ENCODE results near the gene GRAMD2B. TPM values are rescaled to one million over a fixed set of nuclear protein-coding genes. Genes with fewer than 3 reads are reported as not detected.

The GRAMD2B gene
- total RNA-seq, 1 donor from 2014 or later = 7.1 TPM

GRCh38 chr5:126487596-126487995 is 64.4 kb downstream of the GRAMD2B start:
- Mint-ChIP-seq H3K36me3 (ENCODE audit: low read depth) (peaks cover 15% of the 10 kb centered on the region), H3K27me3 (ENCODE audit: low read depth) (no peaks in the 10 kb centered on the region), H3K4me1 (peaks cover 47% of the 10 kb centered on the region), H3K27ac (ENCODE audit: unreplicated experiment) (no peak overlapping the region), H3K9me3 (no peaks in the 10 kb centered on the region), H3K4me3 (no peak overlapping the region)
- DNase-seq (ENCODE audit: low read depth, low spot score) = no peak
- TF ChIP-seq CTCF (conservative IDR thresholded peaks at IDR 0.05) = no peak

DNA sequence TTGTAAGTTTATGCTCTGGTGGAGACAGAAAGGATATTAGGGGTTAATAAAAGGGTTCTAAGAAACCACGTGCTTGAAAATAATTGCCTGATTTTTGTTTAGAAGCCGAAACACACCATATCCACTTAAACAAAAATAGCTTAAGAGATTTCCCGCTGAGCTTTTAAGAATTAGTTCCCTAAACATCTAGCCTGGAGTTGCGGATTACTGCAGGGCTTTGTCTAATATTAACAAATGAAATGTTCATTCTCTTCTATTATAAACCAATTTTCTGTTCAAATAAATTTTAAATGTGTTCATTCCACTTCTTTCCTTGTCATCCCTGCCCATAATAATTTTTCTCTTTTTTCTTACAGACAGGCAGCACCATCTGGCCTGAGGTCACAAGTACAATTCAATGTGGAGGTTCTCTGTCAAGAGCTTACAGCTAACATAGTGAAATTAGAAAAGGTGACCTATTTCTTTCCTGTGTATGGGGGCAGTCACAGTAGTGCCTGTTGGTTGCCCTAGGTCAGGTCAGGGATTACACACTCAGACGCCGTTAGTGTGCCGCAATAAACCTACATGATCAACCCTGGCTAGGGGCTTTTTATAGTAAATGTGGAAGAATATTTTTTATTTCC is 65.3 kb downstream of the GRAMD2B start:
- Mint-ChIP-seq H3K4me3 (no peak overlapping the region), H3K36me3 (ENCODE audit: low read depth) (peaks cover 16% of the 10 kb centered on the region), H3K4me1 (peaks cover 43% of the 10 kb centered on the region), H3K9me3 (no peaks in the 10 kb centered on the region), H3K27ac (ENCODE audit: unreplicated experiment) (peak overlapping the region; percentile 6), H3K27me3 (ENCODE audit: low read depth) (no peaks in the 10 kb centered on the region)
- no peak for TF ChIP-seq CTCF (conservative IDR thresholded peaks at IDR 0.05)
- no peak for DNase-seq (ENCODE audit: low read depth, low spot score)

DNA sequence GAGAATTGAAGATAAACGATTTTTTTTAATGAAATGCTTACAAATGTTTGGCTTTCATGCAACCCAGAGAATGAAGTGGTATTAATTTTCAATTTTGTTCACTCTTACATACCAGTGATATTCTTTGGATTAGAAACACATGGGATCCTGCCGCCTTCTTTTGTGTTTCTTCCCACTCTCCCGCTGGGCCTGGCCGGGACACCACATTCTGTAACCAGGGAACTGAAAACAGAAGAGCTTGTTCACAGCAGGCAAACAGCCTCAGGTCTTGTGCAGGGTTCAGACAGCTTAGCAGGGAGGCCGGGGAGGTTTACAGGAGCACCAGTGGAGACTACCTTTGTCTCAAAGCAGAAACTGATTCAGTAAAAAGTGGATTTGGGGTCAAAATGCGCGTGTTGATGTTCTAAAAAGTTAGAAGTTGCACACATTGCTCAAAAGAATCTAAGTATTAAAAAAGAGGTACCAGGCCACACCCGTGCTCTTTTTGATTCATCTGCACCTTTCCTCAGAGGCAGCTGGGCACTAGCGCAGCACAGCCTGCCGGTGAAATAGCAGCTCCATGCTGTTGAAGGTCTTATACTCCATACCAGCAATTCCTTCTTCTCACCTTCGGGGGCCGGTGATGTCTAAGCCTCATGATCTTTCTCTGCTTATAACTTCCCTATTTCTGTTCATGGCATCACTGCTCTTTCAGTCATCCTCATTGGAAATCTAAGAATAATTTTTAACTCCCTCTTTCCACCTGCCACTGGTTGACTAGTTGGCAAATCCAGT is 67.1 kb downstream of the GRAMD2B start:
- H3K4me3 Mint-ChIP-seq = no peak overlapping the region
- DNase-seq (ENCODE audit: low read depth, low spot score) = peak; percentile 14

GRCh38 chr5:126492939-126493338 is 69.7 kb downstream of the GRAMD2B start:
- peak; percentile 17 for TF ChIP-seq CTCF (conservative IDR thresholded peaks at IDR 0.05)
- peaks cover 8% of the 10 kb centered on the region for H3K36me3 Mint-ChIP-seq (ENCODE audit: low read depth)
- H3K27ac Mint-ChIP-seq (ENCODE audit: unreplicated experiment) = no peak overlapping the region
- no peaks in the 10 kb centered on the region for H3K27me3 Mint-ChIP-seq (ENCODE audit: low read depth)
- no peaks in the 10 kb centered on the region for H3K9me3 Mint-ChIP-seq
- H3K4me1 Mint-ChIP-seq = peaks cover 42% of the 10 kb centered on the region
- no peak for DNase-seq (ENCODE audit: low read depth, low spot score)
- H3K4me3 Mint-ChIP-seq = no peak overlapping the region

More for the DNA sequence above, 67.1 kb downstream of the GRAMD2B start:
- H3K27ac Mint-ChIP-seq (ENCODE audit: unreplicated experiment) = no peak overlapping the region
- H3K36me3 Mint-ChIP-seq (ENCODE audit: low read depth) = peaks cover 16% of the 10 kb centered on the region
- TF ChIP-seq CTCF (conservative IDR thresholded peaks at IDR 0.05) = peak; percentile 24
- no peaks in the 10 kb centered on the region for H3K9me3 Mint-ChIP-seq
- H3K4me1 Mint-ChIP-seq = peaks cover 42% of the 10 kb centered on the region
- H3K27me3 Mint-ChIP-seq (ENCODE audit: low read depth) = no peaks in the 10 kb centered on the region

- H3K9me3 Mint-ChIP-seq = no peaks in the 10 kb centered on the region
- peaks cover 28% of the 10 kb centered on the region for H3K4me1 Mint-ChIP-seq
- TF ChIP-seq CTCF (conservative IDR thresholded peaks at IDR 0.05) = no peak
- no peak overlapping the region for H3K27ac Mint-ChIP-seq (ENCODE audit: unreplicated experiment)
- peaks cover 8% of the 10 kb centered on the region for H3K36me3 Mint-ChIP-seq (ENCODE audit: low read depth)
- H3K4me3 Mint-ChIP-seq = no peak overlapping the region
- no peaks in the 10 kb centered on the region for H3K27me3 Mint-ChIP-seq (ENCODE audit: low read depth)
- DNase-seq (ENCODE audit: low read depth, low spot score) = no peak
Measured at GRCh38 chr5:126494393-126494792, 71.2 kb downstream of the GRAMD2B start.

Measured in neural crest cell (in vitro differentiated cells).